Measurements from ENCODE around the gene FKBP11.

Gene FKBP11

GRCh38 chr12:48938805-48939204, 13.5 kb upstream of the FKBP11 start:
- TF ChIP-seq, protein P1, sequence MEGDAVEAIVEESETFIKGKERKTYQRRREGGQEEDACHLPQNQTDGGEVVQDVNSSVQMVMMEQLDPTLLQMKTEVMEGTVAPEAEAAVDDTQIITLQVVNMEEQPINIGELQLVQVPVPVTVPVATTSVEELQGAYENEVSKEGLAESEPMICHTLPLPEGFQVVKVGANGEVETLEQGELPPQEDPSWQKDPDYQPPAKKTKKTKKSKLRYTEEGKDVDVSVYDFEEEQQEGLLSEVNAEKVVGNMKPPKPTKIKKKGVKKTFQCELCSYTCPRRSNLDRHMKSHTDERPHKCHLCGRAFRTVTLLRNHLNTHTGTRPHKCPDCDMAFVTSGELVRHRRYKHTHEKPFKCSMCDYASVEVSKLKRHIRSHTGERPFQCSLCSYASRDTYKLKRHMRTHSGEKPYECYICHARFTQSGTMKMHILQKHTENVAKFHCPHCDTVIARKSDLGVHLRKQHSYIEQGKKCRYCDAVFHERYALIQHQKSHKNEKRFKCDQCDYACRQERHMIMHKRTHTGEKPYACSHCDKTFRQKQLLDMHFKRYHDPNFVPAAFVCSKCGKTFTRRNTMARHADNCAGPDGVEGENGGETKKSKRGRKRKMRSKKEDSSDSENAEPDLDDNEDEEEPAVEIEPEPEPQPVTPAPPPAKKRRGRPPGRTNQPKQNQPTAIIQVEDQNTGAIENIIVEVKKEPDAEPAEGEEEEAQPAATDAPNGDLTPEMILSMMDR (IDR thresholded peaks at IDR 0.05; ENCODE audit: insufficient read depth, low read length, poor library complexity, severe bottlenecking): no peak
- no peak for DNase-seq (ENCODE audit: extremely low read depth, insufficient read length)
- Histone ChIP-seq H3K36me3 (ENCODE audit: control insufficient read depth, insufficient read depth, low read length) (peaks cover 29% of the 10 kb centered on the region), H3K27me3 (replicated peaks; ENCODE audit: control insufficient read depth, insufficient read depth, low read length) (no peaks in the 10 kb centered on the region), H3K4me3 (replicated peaks; ENCODE audit: low read depth, low read length) (no peak overlapping the region)

DNA sequence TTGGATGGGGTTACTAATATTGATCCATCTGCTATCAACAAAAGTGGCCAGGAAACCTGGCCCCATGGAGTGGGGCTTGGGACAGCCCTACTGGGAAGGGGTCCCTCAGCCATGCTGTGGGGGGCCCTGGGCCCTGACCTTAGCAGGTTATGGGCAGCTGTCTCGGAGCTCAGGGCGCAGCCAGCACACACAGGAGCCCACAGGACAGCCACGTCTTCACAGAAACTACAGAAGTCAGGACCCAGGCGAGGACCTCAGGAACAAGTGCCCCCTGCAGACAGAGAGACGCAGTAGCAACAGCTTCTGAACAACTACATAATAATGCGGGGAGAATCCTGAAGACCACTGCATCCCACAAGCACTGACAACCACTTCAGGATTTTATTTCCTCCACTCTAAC, 11.9 kb upstream of the FKBP11 start:
- H3K36me3 ChIP-seq (ENCODE audit: control insufficient read depth, insufficient read depth, low read length): peaks cover 33% of the 10 kb centered on the region
- H3K27me3 ChIP-seq (replicated peaks; ENCODE audit: control insufficient read depth, insufficient read depth, low read length): no peaks in the 10 kb centered on the region
- TF ChIP-seq, protein P1 (IDR thresholded peaks at IDR 0.05; ENCODE audit: insufficient read depth, low read length, poor library complexity, severe bottlenecking): peak; percentile 5
- no peak overlapping the region for H3K4me3 ChIP-seq (replicated peaks; ENCODE audit: low read depth, low read length)
- no peak for DNase-seq (ENCODE audit: extremely low read depth, insufficient read length)

DNA sequence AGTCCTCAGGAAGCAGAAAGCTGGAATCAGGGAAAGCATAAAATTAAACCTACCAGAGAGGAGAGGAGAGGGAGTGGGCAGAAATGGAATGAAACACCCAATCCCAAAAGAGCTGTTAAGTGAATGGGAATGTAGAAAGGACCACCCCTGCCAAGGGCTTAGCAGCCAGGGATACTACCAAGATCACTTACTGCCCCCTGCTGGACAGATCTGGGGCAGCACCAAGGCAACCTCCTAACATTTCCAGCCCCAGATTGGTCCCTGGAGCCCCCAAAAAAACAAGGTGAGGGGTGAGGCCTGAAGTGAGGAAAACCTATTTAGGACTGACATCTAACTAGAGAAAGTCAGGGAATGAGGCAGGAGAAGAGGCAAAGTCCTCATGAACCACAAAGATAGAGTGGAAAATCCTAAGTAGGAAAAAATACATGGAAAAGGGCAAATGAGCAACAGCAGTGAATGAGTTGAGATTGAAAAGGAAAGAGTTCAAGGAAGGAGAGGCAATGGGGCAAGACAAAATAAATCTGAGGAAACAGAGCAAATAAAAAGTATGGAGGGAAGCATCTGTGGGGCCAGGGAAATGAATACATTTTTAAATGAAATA, 11.2 kb upstream of the FKBP11 start:
- H3K36me3 ChIP-seq (ENCODE audit: control insufficient read depth, insufficient read depth, low read length): peaks cover 33% of the 10 kb centered on the region
- TF ChIP-seq, protein P1 (IDR thresholded peaks at IDR 0.05; ENCODE audit: insufficient read depth, low read length, poor library complexity, severe bottlenecking): peak; percentile 96

GRCh38 chr12:48934312-48934706, 9.0 kb upstream of the FKBP11 start:
- Histone ChIP-seq H3K27me3 (replicated peaks; ENCODE audit: control insufficient read depth, insufficient read depth, low read length) (no peaks in the 10 kb centered on the region), H3K4me3 (replicated peaks; ENCODE audit: low read depth, low read length) (no peak overlapping the region), H3K36me3 (ENCODE audit: control insufficient read depth, insufficient read depth, low read length) (peaks cover 22% of the 10 kb centered on the region)
- TF ChIP-seq, protein P1 (IDR thresholded peaks at IDR 0.05; ENCODE audit: insufficient read depth, low read length, poor library complexity, severe bottlenecking): peak; percentile 33
- DNase-seq (ENCODE audit: extremely low read depth, insufficient read length): no peak

More for the DNA sequence above, 11.2 kb upstream of the FKBP11 start:
- Histone ChIP-seq H3K4me3 (replicated peaks; ENCODE audit: low read depth, low read length) (no peak overlapping the region), H3K27me3 (replicated peaks; ENCODE audit: control insufficient read depth, insufficient read depth, low read length) (no peaks in the 10 kb centered on the region)
- no peak for DNase-seq (ENCODE audit: extremely low read depth, insufficient read length)

- no peak for DNase-seq (ENCODE audit: extremely low read depth, insufficient read length)
- Histone ChIP-seq H3K36me3 (ENCODE audit: control insufficient read depth, insufficient read depth, low read length) (peaks cover 24% of the 10 kb centered on the region), H3K4me3 (replicated peaks; ENCODE audit: low read depth, low read length) (no peak overlapping the region), H3K27me3 (replicated peaks; ENCODE audit: control insufficient read depth, insufficient read depth, low read length) (no peaks in the 10 kb centered on the region)
- TF ChIP-seq, protein P1 (IDR thresholded peaks at IDR 0.05; ENCODE audit: insufficient read depth, low read length, poor library complexity, severe bottlenecking): no peak
Measured at GRCh38 chr12:48933664-48934311, 8.5 kb upstream of the FKBP11 start.
